Subcutaneous abdominal adipose tissue (tissue), 5 donors: Measurements from ENCODE around the gene ZNF649.

Source experiments
- H3K27ac ChIP-seq: one replicate; pipeline ENCODE4 v1.7.0; 2013; ENCODE audit warnings: low read depth, mild to moderate bottlenecking, inconsistent platforms, low read length, moderate library complexity
- H3K27me3 ChIP-seq, 5 donors: one replicate each; pipeline ENCODE4 v1.7.0; 2013; ENCODE audit warnings: low read length in 5 of 5, inconsistent platforms in 1 of 5; ENCODE audit not compliant: control insufficient read depth in 5 of 5, insufficient read depth in 4 of 5
- H3K36me3 ChIP-seq, 5 donors: one replicate each; pipeline ENCODE4 v1.7.0; 2013; ENCODE audit warnings: low read length in 5 of 5; ENCODE audit not compliant: control insufficient read depth in 5 of 5, insufficient read depth in 5 of 5
- H3K4me1 ChIP-seq, 5 donors: one replicate each; pipeline ENCODE4 v1.7.0; 2013; ENCODE audit warnings: low read length in 5 of 5, mild to moderate bottlenecking in 3 of 5, moderate library complexity in 1 of 5; ENCODE audit not compliant: control insufficient read depth in 5 of 5, insufficient read depth in 5 of 5
- H3K4me3 ChIP-seq, 5 donors: one replicate each; pipeline ENCODE4 v1.7.0; 2013; ENCODE audit warnings: low read length in 5 of 5, low read depth in 1 of 5
- H3K9ac ChIP-seq, 5 donors: one replicate each; pipeline ENCODE4 v1.7.0; 2013; ENCODE audit warnings: low read length in 5 of 5, mild to moderate bottlenecking in 4 of 5, moderate library complexity in 3 of 5
- H3K9me3 ChIP-seq, 5 donors: one replicate each; pipeline ENCODE4 v1.7.0; 2013; ENCODE audit warnings: low read length in 5 of 5; ENCODE audit not compliant: control insufficient read depth in 5 of 5
- donor health status: healthy.
- donor health status: healthy.
- donor health status: healthy.
- donor health status: healthy.
- donor health status: healthy.

The ZNF649 gene

GRCh38 chr19:51904331-51905165 lies at the start of gene ZNF649:
Gene ZNF649 (minus strand): TSS chr19:51905017. CDS start chr19:51900107, 4,910 bp downstream.
- H3K4me3 ChIP-seq = peak within 1 kb of the TSS; percentile 94 to 99 (median 96)
- H3K36me3 ChIP-seq = peaks cover 3 to 9% (median 7%) of the 10 kb centered on the region in 5 donors
- H3K27me3 ChIP-seq = peaks cover 0 to 3% (median 3%) of the 10 kb centered on the region in 5 donors
- peak within 1 kb of the TSS; percentile 74 for H3K27ac ChIP-seq
- peak within 1 kb of the TSS; percentile 96 to 99 (median 98) for H3K9ac ChIP-seq
- peaks cover 5 to 15% (median 15%) of the 10 kb centered on the region in 5 donors for H3K4me1 ChIP-seq
- H3K9me3 ChIP-seq = peaks cover 0 to 34% (median 13%) of the 10 kb centered on the region in 5 donors

- peak overlapping the region; percentile 5 to 52 (median 38) for H3K4me3 ChIP-seq
- peaks cover 0 to 4% (median 0%) of the 10 kb centered on the region in 5 donors for H3K4me1 ChIP-seq
- peaks cover 15 to 21% (median 18%) of the 10 kb centered on the region in 5 donors for H3K36me3 ChIP-seq
- H3K9me3 ChIP-seq = peaks cover 47 to 82% (median 77%) of the 10 kb centered on the region in 5 donors
- H3K27ac ChIP-seq = no peak overlapping the region
- no peak overlapping the region for H3K9ac ChIP-seq
- no peaks in the 10 kb centered on the region for H3K27me3 ChIP-seq
These were observed 44.2 kb upstream of the ZNF649 start for GRCh38 chr19:51948975-51949374.

- Histone ChIP-seq H3K9ac (no peak overlapping the region), H3K4me1 (peaks cover 0 to 4% (median 0%) of the 10 kb centered on the region in 5 donors), H3K36me3 (peaks cover 38 to 42% (median 41%) of the 10 kb centered on the region in 5 donors), H3K9me3 (peaks cover 69 to 96% (median 92%) of the 10 kb centered on the region in 5 donors), H3K4me3 (peak overlapping the region in 2 of 5 donors; percentile 19 to 64), H3K27ac (no peak overlapping the region), H3K27me3 (no peaks in the 10 kb centered on the region)
These were observed 41.8 kb upstream of the ZNF649 start for GRCh38 chr19:51946602-51947001.

DNA sequence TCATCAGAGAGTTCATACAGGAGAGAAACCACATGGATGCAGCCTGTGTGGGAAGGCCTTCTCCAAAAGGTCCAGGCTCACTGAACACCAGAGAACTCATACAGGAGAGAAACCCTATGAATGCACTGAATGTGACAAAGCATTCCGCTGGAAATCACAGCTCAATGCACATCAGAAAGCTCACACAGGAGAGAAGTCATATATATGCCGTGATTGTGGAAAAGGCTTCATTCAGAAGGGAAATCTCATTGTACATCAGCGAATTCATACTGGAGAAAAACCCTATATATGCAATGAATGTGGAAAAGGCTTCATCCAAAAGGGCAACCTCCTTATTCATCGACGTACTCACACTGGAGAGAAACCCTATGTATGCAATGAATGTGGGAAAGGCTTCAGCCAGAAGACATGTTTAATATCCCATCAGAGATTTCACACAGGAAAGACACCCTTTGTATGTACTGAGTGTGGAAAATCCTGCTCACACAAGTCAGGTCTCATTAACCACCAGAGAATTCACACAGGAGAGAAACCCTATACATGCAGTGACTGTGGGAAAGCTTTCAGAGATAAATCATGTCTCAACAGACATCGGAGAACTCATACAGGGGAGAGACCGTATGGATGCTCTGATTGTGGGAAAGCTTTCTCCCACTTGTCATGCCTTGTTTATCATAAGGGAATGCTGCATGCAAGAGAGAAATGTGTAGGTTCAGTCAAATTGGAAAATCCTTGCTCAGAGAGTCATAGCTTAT lies 40.2 kb upstream of the ZNF649 start:
- H3K27ac ChIP-seq = no peak overlapping the region
- H3K27me3 ChIP-seq = no peaks in the 10 kb centered on the region
- peaks cover 83 to 99% (median 96%) of the 10 kb centered on the region in 5 donors for H3K9me3 ChIP-seq
- peaks cover 0 to 4% (median 0%) of the 10 kb centered on the region in 5 donors for H3K4me1 ChIP-seq
- H3K4me3 ChIP-seq = peak overlapping the region; percentile 45 to 64 (median 50)
- H3K36me3 ChIP-seq = peaks cover 50 to 58% (median 56%) of the 10 kb centered on the region in 5 donors
- no peak overlapping the region for H3K9ac ChIP-seq

- H3K27ac ChIP-seq = no peak overlapping the region
- H3K27me3 ChIP-seq = no peaks in the 10 kb centered on the region
- peaks cover 58 to 91% (median 75%) of the 10 kb centered on the region in 5 donors for H3K9me3 ChIP-seq
- H3K4me3 ChIP-seq = no peak overlapping the region
- no peak overlapping the region for H3K9ac ChIP-seq
- peaks cover 59 to 89% (median 86%) of the 10 kb centered on the region in 5 donors for H3K36me3 ChIP-seq
- H3K4me1 ChIP-seq = no peaks in the 10 kb centered on the region
These were observed 34.1 kb upstream of the ZNF649 start for GRCh38 chr19:51938936-51939335.

GRCh38 chr19:51931921-51932320 lies 27.1 kb upstream of the ZNF649 start:
- Histone ChIP-seq H3K27ac (no peak overlapping the region), H3K9me3 (peaks cover 14 to 42% (median 30%) of the 10 kb centered on the region in 5 donors), H3K4me1 (peaks cover 6 to 13% (median 10%) of the 10 kb centered on the region in 5 donors), H3K9ac (no peak overlapping the region), H3K36me3 (peaks cover 32 to 69% (median 55%) of the 10 kb centered on the region in 5 donors), H3K27me3 (no peaks in the 10 kb centered on the region), H3K4me3 (no peak overlapping the region)

DNA sequence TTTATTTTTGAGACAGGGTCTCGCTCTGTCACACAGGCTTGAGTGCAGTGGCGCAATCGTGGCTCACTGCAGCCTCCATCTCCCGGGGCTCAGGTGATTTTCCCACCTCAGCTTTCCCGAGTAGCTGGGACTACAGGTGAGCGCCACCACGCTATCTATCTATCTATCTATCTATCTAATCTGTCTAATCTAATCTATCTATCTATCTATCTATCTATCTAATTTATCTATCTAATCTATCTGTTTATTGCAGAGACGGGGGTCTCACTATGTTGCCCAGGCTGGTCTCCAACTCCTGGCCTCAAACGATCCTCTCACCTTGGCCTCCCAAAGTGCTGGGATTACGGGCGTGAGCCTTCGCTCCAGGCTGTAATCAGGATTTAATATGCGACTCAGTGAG lies 23.0 kb upstream of the ZNF649 start:
- peaks cover 5 to 29% (median 12%) of the 10 kb centered on the region in 5 donors for H3K9me3 ChIP-seq
- peak overlapping the region; percentile 73 to 96 (median 93) for H3K9ac ChIP-seq
- H3K27ac ChIP-seq = peak overlapping the region; percentile 76
- peaks cover 10 to 32% (median 23%) of the 10 kb centered on the region in 5 donors for H3K36me3 ChIP-seq
- H3K4me1 ChIP-seq = peaks cover 6 to 20% (median 17%) of the 10 kb centered on the region in 5 donors
- H3K27me3 ChIP-seq = no peaks in the 10 kb centered on the region
- peak overlapping the region; percentile 92 to 100 (median 97) for H3K4me3 ChIP-seq

DNA sequence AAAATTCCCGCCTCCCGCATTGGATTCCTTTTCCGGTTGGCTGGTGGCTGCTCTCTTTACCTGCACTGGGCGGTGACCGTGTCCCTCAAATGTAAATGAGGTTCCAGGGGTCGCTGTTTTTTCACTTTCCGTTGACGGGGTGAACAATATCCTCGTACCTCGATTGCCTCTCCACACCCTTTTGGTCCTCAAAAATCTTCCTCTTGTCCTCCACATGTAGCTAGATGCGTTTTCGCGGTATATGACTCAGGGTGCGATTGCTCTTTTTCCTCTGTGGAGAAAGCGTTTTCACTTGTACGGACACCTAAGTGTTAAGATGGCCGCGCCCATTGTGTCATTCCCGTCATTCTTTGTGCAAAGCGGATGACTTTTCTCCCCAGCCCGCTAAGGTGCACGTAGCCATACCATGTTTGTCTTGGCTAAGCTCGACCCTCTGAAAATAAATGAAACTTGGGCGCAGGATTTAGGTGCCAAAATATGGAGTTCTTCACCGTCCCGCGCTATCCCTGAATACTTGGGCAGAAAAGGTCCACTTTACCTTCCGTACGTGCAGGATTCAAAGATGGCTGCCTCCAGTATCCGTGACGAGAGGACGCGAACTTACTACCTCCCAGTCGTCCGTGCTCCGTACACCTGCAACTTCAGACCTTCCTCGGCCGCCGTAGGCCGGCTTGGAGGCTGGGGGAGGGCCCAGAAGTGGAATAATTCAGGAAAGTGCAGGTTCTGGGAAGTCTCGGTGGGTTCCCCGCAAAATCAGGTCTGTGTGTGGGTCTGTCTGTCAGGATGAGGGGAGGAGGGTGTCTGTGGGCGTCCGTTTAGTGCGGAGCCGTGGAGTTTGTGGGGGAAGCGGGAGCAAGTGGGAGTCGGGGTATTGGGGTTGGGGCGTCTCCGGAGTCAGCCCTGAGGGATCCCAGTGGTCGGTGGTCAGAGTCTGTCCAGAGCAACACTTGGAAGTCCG lies 22.2 kb upstream of the ZNF649 start, which contains the start of gene ZNF613:
Gene ZNF613, plus strand, starts transcription at position 689 of the 958 bp plus-strand sequence. CDS start 8,749 bp downstream, outside the sequence.
- peaks cover 12 to 29% (median 17%) of the 10 kb centered on the region in 5 donors for H3K9me3 ChIP-seq
- H3K4me1 ChIP-seq = peaks cover 6 to 20% (median 17%) of the 10 kb centered on the region in 5 donors
- peaks cover 9 to 24% (median 20%) of the 10 kb centered on the region in 5 donors for H3K36me3 ChIP-seq
- no peaks in the 10 kb centered on the region for H3K27me3 ChIP-seq
- H3K9ac ChIP-seq = peak within 1 kb of the TSS; percentile 73 to 96 (median 93)
- peak within 1 kb of the TSS; percentile 76 for H3K27ac ChIP-seq
- peak within 1 kb of the TSS; percentile 92 to 100 (median 97) for H3K4me3 ChIP-seq

- H3K27me3 ChIP-seq = no peaks in the 10 kb centered on the region
- H3K36me3 ChIP-seq = peaks cover 8 to 17% (median 14%) of the 10 kb centered on the region in 5 donors
- peak overlapping the region; percentile 76 for H3K27ac ChIP-seq
- H3K9ac ChIP-seq = peak overlapping the region; percentile 73 to 96 (median 93)
- H3K9me3 ChIP-seq = peaks cover 18 to 33% (median 23%) of the 10 kb centered on the region in 5 donors
- peaks cover 6 to 20% (median 17%) of the 10 kb centered on the region in 5 donors for H3K4me1 ChIP-seq
- peak overlapping the region; percentile 92 to 100 (median 97) for H3K4me3 ChIP-seq
These were observed 21.6 kb upstream of the ZNF649 start for GRCh38 chr19:51926426-51926783.
